Left cardiac atrium (tissue), 4 donors: ENCODE measurements around the gene ROMO1. TPM values are rescaled to one million over a fixed set of nuclear protein-coding genes. Genes with fewer than 3 reads are reported as not detected.
"Not testable (repeated sequence)": the region's sequence is repeated elsewhere in the genome, so short reads cannot be mapped to it uniquely, and the experiment has no call there.

ENCODE experiments used
- ATAC-seq, 2 donors: fragments of 200-7000 bp; cut with Tn5 transposase; one replicate each; pipeline ENCODE4 v1.9.1; 2020; ENCODE audit warnings: mild to moderate bottlenecking in 2 of 2, moderate library complexity in 2 of 2
- DNase-seq: peaks from one replicate; pipeline ENCODE4 v3.0.0-alpha.2; 2020
- intact Hi-C, 2 donors: fragments of 100-400 bp; cut with DNase I; formaldehyde crosslinking; loops; one replicate each; pipeline versions ENCODE4 v1.14.1 to v1.15.1; 2022 to 2023
- total RNA-seq, 2 donors: library from RNA; stranded (reverse); fragmentation: NEBNext Ultra II Directional; extraction: Animal tissue kit (Norgen Biotek cat#: 25700); gene quantifications; one replicate each; pipeline ENCODE4 v1.2.1, GENCODE V29; 2021
- donor health status: DM: no; HTN: yes; CAD: no.
- donor health status: DM: no; HTN: yes; CAD: no; lungs with severe emphysema.
- donor health status: DM: yes; HTN: yes; CAD: no.
- donor health status: Dilated cardiomyopathy.

Gene ROMO1
- total RNA-seq, 2 donors from 2014 or later: 172 to 184 TPM

DNA sequence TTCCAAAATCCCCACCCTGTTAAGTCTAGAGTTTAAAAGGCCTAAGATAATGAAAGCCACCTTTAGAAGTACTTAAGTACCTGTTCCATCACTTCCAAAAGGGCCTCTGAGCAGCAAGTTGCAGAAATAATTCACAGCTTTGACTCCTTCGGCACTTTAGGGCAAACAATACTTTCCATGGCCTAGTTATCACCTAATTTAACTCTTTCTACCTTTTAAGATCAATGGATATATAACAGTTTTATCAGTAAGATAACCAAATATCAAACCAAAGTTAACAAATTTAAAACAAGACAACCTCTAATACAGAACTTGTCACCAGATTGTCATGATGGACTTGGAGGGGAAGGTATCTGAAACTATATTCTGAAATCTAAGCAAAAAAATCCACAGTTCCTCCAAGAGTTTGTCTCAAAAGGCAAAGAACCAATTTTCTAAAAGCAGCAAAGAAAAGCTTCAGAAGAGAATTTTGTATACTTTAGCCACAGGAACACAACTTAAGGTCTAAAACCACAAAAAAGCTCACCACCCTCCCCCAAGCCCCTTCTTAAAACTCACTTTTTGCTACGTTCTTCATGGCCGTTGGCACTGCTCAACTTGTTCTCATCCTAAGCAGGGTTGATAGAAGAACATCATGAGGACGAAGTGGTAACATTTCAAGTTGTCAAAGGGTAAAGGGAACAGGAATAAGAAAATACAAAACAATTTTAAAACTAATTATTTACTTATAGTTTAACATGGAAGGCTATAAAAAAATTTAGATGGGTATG, 39.4 kb downstream of the ROMO1 start:
- no peak for DNase-seq
- no peak for ATAC-seq
- intact Hi-C loops: loop anchor here in 1 of 2 donors (5.0 kb wide), 1 partner anchor 36 kb away; no protein-coding TSS in a partner anchor

DNA sequence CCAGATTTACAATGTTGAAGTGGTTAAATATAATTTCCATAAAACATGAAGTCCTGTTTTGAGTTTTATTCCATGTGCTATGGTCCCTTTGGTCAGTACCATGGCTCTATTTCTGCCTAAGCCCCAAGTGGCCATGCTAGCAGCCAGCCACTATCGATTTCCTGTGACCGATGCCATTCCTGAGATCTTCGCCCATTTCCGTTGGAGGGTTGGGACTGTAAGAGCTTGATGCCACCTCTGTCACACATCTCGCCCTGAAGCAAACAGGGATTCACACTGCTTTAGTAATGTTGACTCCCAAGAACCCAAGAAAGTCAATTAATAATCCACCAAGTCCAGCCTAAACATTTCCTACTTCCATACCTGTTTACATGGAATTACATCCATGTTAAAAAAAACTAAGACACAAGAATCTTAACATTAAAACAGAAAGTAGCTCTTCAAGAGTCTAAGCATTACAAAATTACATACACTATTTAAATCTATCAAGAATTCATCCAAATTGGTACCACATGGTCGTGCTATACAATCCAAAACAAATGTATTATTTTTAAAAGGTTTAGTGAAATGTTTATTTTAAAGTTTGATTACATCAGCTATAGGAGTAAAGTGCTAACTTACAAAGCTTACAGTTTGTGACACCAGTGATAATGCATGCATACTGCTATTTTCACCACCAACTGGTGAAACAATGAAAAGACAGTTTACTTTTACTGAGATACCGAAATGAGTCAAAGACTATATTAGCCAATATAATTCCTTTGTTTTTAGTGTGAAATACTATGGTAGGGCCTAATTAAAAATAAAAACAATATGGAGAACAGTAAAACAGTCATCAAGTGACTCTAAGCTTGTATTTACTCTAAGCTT, 40.3 kb downstream of the ROMO1 start:
- no peak for ATAC-seq
- intact Hi-C loops: loop anchor here in 1 of 2 donors (5.0 to 10.0 kb wide), 2 partner anchors 37 to 145 kb away; no protein-coding TSS in a partner anchor

DNA sequence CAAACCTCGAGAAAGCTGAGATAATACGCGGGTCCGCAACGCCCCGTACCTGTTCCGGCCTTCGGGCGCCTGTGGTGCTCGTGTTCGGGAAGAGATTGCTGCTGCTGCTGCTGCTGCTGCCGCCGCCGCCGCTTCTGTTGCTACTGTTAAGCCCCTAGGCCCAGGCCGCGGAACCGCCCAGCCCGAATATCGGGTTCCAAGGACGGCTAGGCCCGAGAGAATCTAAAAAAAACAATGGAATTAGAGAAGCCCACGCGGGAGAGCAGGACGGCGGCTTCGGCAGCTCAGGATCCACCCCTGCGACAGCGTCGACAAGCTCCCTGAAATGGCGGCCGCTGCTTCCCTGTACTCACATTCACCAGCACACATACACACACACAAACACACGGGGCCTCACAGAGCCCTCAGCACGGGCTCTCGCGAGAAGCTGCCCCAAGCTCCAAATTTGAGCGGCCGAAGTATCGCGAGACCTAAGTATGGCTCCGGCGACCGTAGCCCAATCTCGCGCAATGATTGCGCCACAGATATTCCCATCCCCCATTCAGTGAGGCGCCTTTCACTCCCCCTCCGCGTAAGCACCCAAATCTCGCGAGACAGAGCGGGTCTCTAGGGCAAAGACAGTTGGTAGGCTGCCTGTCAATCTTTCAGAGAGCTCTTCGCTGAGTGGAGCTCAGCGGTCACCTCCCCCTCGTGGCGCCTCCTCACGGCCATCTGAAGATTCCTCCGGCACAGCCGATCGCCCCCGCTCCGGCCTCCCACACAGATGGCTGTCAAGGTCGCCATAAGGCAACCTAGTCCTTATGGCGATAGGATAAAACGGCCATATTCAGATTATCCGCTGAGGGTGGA, 42.9 kb downstream of the ROMO1 start, which contains the start of gene RBM39:
RBM39 (minus strand) TSS at position 369 of the 849 bp plus-strand sequence. CDS start 1,386 bp downstream, outside the sequence.
- intact Hi-C loops: loop anchor here in 1 of 2 donors (2.0 to 10.0 kb wide), 2 partner anchors 31 to 143 kb away; partner anchors contain the start of gene PHF20
- ATAC-seq: peak; percentile 94
- peak; percentile 100 for DNase-seq

More for the DNA sequence above, 40.3 kb downstream of the ROMO1 start:
- no peak for DNase-seq

DNA sequence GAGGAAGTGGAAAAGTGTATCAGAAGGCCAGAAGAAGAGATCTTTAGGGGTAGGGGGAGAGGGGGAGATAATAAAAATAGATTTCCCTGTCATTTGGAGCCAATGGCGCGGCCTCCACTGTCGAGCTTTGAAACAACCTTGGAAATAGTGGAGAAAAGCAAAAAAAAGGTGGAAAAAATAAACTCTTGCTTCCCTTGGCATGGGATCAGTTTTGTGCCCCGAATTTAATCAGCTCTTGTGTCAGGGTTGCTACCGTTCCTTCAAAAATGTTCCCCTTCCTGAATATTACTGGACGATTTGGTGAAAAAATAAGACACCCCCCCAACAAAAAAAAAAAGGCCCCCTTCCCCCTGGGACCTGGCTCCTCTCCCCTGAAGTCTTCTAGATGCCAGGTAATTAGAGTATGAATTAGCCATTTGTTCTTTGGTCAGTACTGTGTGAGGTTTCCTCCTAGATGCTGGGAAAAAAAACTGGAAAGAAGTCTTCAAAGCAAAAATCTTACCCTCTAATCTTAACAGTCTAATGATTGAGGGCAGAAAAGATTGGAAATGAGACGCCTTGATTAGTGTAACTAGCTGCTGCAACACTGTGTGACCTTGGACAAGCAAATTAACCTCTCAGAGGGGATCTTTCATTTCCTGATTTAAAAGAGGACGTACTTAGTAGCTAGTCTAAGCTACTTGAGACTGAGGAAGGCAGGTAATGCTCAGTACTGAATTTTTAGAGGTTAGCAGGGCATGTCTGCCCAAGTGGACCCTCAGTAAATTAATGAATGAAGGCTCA, 43.7 kb downstream of the ROMO1 start:
- no peak for DNase-seq
- ATAC-seq: peak in 1 of 2 donors; percentile 7
- intact Hi-C loops: loop anchor here in 1 of 2 donors (2.0 to 10.0 kb wide), 2 partner anchors 30 to 142 kb away; partner anchors contain the start of gene PHF20

DNA sequence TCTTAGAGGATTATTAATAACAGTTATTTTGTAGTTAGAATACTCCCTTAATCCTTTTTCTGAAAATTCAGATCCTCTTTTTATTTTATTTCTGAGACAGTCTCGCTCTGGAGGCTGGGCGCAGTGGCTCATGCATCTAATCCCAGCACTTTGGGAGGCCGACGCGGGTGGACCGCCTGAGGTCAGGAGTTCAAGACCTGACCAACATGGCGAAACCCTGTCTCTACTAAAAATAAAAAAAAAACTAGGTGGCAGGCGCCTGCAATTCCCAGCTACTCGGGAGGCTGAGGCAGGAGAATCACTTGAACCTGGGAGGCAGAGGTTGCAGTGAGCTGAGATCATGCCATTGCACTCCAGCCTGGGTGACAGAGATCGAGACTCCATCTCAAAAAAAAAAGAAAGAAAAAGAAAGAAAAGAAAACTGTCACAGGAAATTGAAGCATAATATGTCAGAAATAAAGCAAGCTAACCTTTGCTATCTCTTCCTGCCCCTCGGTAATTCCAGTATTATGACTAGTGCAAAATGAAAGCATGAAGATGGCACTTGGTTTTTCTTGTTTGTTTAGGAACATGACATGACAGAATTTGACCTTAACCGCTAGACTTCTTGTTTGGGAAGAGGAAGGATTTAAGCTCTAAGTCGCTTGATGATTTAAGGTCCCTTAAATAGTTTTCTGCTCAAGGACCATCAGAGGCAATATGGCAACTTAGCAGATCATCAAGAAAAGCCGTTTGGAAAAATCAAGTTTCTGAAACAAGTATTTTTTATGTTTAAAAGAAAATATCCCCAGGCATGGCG, 44.7 kb downstream of the ROMO1 start:
- ATAC-seq (no peak), DNase-seq (no peak)
- intact Hi-C loops: loop anchor here in 1 of 2 donors (2.0 to 10.0 kb wide), 2 partner anchors 29 to 141 kb away; partner anchors contain the start of gene PHF20

DNA sequence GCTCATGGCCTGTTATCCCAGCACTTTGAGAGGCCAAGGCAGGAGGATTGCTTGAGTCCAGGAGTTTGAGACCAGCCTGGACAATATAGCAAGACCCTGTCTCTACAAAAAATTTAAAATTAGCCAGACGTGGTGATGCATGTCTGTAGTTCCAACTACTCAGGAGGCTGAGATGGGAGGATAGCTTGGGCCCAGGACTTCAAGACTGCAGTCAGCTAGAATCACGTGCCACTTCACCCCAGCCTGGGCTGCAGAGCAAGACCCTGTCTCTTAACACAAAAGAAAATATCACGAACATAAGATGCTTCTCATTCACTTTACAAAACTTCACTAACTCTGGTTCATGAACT, 45.3 kb downstream of the ROMO1 start:
- not testable (repeated sequence) for DNase-seq, ATAC-seq
- intact Hi-C loops: loop anchor here in 1 of 2 donors (10.0 kb wide), 1 partner anchor 140 kb away; no protein-coding TSS in a partner anchor

Other genes with a start within 250 kb of the ROMO1 start
- gene CEP250, start 243.8 kb upstream of the ROMO1 start, total RNA-seq: 10 to 100 TPM; 11.1 to 17.3 TPM
- not detected for gene C20orf173, start 169.8 kb upstream of the ROMO1 start, total RNA-seq
- gene ERGIC3, start 157.3 kb upstream of the ROMO1 start, total RNA-seq: 100 to 1,000 TPM; 119 to 120 TPM
- gene SPAG4, start 83.6 kb upstream of the ROMO1 start, total RNA-seq: 1 to 10 TPM; 2.5 to 6.0 TPM
- gene CPNE1, start 34.5 kb upstream of the ROMO1 start, total RNA-seq: 10 to 100 TPM; 69.1 to 84.1 TPM
- 10 to 100 TPM; 44.6 to 62.7 TPM for gene RBM12, start 34.5 kb upstream of the ROMO1 start, total RNA-seq
- 10 to 100 TPM; 33.6 to 36.8 TPM for gene NFS1, start 53 bp upstream of the ROMO1 start, total RNA-seq
- 100 to 1,000 TPM; 143 to 172 TPM for gene RBM39, start 42.9 kb downstream of the ROMO1 start, total RNA-seq
- gene PHF20, start 72.6 kb downstream of the ROMO1 start, total RNA-seq: 10 to 100 TPM; 45.5 to 50.5 TPM